Esophagus squamous epithelium (tissue), 5 donors: ENCODE data around the gene RBBP4. TPM values are rescaled to one million over a fixed set of nuclear protein-coding genes. Genes with fewer than 3 reads are reported as not detected.
"Not testable (repeated sequence)": the region's sequence is repeated elsewhere in the genome, so short reads cannot be mapped to it uniquely, and the experiment has no call there.

Source experiments
- DNase-seq: peaks from one replicate; lab custom pipeline; 2025; lab: John Stamatoyannopoulos, UW
- H3K27ac ChIP-seq, 4 donors: fragments of 200-600 bp; sonication (generic); one replicate each; pipeline ENCODE4 v1.5.1; 2016 to 2019; ENCODE audit warnings: mild to moderate bottlenecking in 1 of 4
- H3K27me3 ChIP-seq, 4 donors: fragments of 200-600 bp; sonication (generic); 1 replicate in 3 of 4; 2 replicates in 1 of 4; pipeline versions ENCODE4 v1.5.1 to v1.6.0; 2017 to 2021; ENCODE audit warnings: antibody characterized with exemption in 1 of 4
- H3K36me3 ChIP-seq, 3 donors: fragments of 200-600 bp; sonication (generic); one replicate each; pipeline ENCODE4 v1.5.1; 2016 to 2019
- H3K4me1 ChIP-seq, 3 donors: fragments of 200-600 bp; sonication (generic); one replicate each; pipeline ENCODE4 v1.5.1; 2017 to 2019
- H3K4me3 ChIP-seq, 4 donors: fragments of 200-600 bp; sonication (generic); 1 replicate in 3 of 4; 2 replicates in 1 of 4; pipeline ENCODE4 v1.5.1; 2016 to 2019; ENCODE audit warnings: mild to moderate bottlenecking in 2 of 4, moderate library complexity in 1 of 4
- H3K9me3 ChIP-seq, 3 donors: fragments of 200-600 bp; sonication (generic); one replicate each; pipeline ENCODE4 v1.5.1; 2016 to 2019
- POLR2A ChIP-seq, 4 donors: fragments of 450-650 bp; IDR thresholded peaks; one replicate each; pipeline ENCODE4 v1.6.1; 2017; ENCODE audit warnings: antibody characterized with exemption in 4 of 4, mild to moderate bottlenecking in 4 of 4, moderate library complexity in 3 of 4
- WGBS, 2 donors: methylation state at CpG; one replicate each; pipeline ENCODE4 v1.1.5; 2018; 5-methylcytosine and 5-hydroxymethylcytosine counted together
- intact Hi-C: fragments of 100-400 bp; cut with DNase I; formaldehyde crosslinking; loops from one replicate; pipeline ENCODE4 v1.15.0; 2022
- total RNA-seq, 4 donors: library from RNA; depleted of rRNA; stranded (reverse); fragments of >200 nt; gene quantifications; one replicate each; pipeline ENCODE4 v1.1.0, GENCODE V29; 2016
- TF ChIP-seq, protein P1 (sequence below), 6 experiments: fragments of 450-650 bp in 4 of 6; fragments of 200-600 bp in 2 of 6; sonication (generic) in 2 of 6; IDR thresholded peaks; one replicate each; pipeline ENCODE4 v1.5.1; 2016 to 2019; ENCODE audit warnings: antibody characterized with exemption in 6 of 6, mild to moderate bottlenecking in 4 of 6, moderate library complexity in 4 of 6
- donor health status: DM: yes; HTN: yes; CAD: no.

Gene RBBP4
- total RNA-seq, 4 donors from 2014 or later, result 59.6 to 102 (median 85.1) TPM

DNA sequence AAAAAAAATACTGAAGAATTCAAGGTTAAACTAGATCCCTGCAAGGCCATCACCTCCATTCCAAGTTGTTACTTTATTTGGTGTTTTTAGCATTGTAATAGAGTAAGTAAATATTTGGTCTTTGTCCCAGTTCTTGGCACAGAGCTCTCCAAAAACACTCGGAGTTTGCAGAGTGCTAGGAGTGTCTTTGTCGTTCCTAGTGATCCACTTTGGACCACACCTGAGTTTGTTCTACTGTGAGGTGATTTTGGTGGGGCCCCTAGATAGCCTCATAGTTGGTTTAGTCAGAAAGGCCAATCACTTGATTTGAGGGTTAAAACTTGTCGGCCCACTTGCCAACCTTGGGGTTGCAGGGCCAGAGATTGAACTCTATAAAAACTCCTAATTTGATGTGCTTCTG is 25.9 kb downstream of the RBBP4 start:
- TF ChIP-seq POLR2A (IDR thresholded peaks at IDR 0.05), result no peak
- TF ChIP-seq, protein P1, sequence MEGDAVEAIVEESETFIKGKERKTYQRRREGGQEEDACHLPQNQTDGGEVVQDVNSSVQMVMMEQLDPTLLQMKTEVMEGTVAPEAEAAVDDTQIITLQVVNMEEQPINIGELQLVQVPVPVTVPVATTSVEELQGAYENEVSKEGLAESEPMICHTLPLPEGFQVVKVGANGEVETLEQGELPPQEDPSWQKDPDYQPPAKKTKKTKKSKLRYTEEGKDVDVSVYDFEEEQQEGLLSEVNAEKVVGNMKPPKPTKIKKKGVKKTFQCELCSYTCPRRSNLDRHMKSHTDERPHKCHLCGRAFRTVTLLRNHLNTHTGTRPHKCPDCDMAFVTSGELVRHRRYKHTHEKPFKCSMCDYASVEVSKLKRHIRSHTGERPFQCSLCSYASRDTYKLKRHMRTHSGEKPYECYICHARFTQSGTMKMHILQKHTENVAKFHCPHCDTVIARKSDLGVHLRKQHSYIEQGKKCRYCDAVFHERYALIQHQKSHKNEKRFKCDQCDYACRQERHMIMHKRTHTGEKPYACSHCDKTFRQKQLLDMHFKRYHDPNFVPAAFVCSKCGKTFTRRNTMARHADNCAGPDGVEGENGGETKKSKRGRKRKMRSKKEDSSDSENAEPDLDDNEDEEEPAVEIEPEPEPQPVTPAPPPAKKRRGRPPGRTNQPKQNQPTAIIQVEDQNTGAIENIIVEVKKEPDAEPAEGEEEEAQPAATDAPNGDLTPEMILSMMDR (IDR thresholded peaks at IDR 0.05), result no peak
- no peak overlapping the region for H3K27ac ChIP-seq
- no peak for DNase-seq

DNA sequence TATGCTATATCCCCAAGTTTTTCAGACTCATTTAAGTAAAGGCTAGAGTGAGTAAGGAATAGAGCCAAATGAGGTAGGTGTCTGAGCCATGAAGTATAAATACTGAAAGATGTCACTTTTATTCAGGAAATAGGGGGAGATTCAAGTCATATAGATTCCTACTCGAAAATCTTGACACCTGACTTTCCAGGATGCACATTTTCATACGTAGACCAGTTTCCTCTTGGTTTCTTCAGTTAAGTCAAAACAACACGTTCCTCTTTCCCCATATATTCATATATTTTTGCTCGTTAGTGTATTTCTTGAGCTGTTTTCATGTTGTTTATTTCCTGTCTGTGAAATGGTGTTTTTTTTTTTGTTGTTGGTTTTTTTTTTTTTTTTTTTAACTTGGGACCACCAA is 29.0 kb downstream of the RBBP4 start:
- H3K9me3 ChIP-seq, H3K27ac ChIP-seq, H3K4me3 ChIP-seq, intact Hi-C loops, DNase-seq, H3K27me3 ChIP-seq: not testable (repeated sequence)
- WGBS, 2 donors, result 64 to 79% methylated on average over 4 of the region's 4 CpGs
- Histone ChIP-seq H3K36me3 (peaks cover 13 to 93% (median 28%) of the 10 kb centered on the region in 3 donors), H3K4me1 (peaks cover 3 to 42% (median 20%) of the 10 kb centered on the region in 3 donors)

More for the DNA sequence above, 25.9 kb downstream of the RBBP4 start:
- intact Hi-C loops, result no loop called here
- H3K9me3 ChIP-seq, result no peaks in the 10 kb centered on the region
- 32 to 38% methylated on average over 3 of the region's 3 CpGs for WGBS, 2 donors
- no peak overlapping the region for H3K4me3 ChIP-seq
- peaks cover 13 to 100% (median 38%) of the 10 kb centered on the region in 3 donors for H3K36me3 ChIP-seq
- H3K27me3 ChIP-seq, result no peaks in the 10 kb centered on the region
- H3K4me1 ChIP-seq, result peaks cover 0 to 14% (median under 1%) of the 10 kb centered on the region in 3 donors

DNA sequence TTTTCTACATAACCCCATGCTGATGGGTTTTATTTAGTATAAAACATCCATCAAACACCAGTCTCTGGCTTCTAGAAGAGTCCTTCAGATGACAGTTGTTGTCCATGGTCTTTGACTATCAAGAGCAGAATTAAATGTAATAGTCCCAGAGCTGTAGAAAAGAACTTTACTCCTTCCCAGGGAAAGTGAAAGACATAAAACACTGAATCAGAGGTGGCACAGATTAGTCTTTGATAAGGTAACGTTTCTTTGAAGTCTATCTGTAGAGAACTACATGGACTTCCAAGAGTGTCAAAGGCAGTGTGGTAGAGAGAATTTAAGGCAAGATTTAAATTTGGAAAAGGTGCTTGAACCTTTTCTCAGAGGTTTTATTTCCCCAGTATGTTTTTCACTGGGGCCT is 29.6 kb downstream of the RBBP4 start:
- 79 to 94% methylated on average over 1 of the region's 1 CpG for WGBS, 2 donors
- Histone ChIP-seq H3K36me3 (peaks cover 7 to 93% (median 25%) of the 10 kb centered on the region in 3 donors), H3K27ac (peak overlapping the region in 2 of 4 donors; percentile 75 to 82), H3K4me3 (no peak overlapping the region), H3K9me3 (no peaks in the 10 kb centered on the region), H3K4me1 (peaks cover 3 to 48% (median 25%) of the 10 kb centered on the region in 3 donors), H3K27me3 (no peaks in the 10 kb centered on the region)
- DNase-seq, result no peak
- TF ChIP-seq, protein P1 (IDR thresholded peaks at IDR 0.05), result no peak
- TF ChIP-seq POLR2A (IDR thresholded peaks at IDR 0.05), result no peak
- intact Hi-C loops, result no loop called here

DNA sequence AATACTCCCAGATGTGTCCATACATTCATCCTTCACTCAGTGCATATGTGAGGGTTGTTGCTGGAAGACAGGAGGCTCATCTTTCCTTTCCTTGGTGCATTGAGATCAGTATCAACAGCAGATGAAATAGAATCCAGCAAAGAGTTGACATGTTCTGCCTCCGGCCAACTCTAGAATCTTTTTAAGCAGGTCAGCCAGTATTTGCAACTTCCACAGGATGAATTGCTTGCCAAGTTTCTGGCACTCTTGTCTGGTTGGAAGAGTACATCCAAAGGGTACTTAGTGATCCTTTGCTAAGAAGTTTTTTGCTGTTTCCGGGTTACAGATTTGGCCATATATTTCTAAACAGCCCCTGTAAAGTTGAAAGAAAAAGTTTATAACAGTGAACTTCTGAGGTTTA is 30.5 kb downstream of the RBBP4 start:
- Histone ChIP-seq H3K27me3 (no peaks in the 10 kb centered on the region), H3K4me1 (peaks cover 3 to 50% (median 25%) of the 10 kb centered on the region in 3 donors), H3K36me3 (peaks cover 4 to 93% (median 17%) of the 10 kb centered on the region in 3 donors), H3K9me3 (no peaks in the 10 kb centered on the region), H3K27ac (peak overlapping the region in 3 of 4 donors; percentile 27 to 82 (median 75)), H3K4me3 (no peak overlapping the region)
- WGBS, 2 donors, result 58 to 76% methylated on average over 2 of the region's 2 CpGs
- TF ChIP-seq, protein P1 (IDR thresholded peaks at IDR 0.05), result no peak
- TF ChIP-seq POLR2A (IDR thresholded peaks at IDR 0.05), result no peak
- intact Hi-C loops, result no loop called here
- no peak for DNase-seq

DNA sequence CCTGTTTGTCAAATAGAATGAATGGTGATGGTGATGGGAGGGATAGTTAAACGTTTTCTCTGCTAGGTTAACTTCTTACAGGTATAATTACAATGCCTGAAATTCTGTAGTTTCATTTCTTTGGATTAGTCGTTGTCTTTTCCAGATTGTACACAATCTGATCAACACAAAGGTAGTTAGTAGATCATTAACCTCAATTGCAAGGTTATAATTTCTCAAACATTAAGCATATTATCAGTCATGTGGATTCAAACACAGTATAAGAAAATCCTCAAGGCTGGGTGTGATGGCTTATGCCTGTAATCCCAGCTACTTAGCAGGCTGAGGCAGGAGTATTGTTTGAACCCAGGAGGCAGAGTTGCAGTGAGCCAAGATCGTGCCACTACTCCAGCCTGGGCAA is 31.0 kb downstream of the RBBP4 start:
- Histone ChIP-seq H3K4me1 (peaks cover 3 to 50% (median 25%) of the 10 kb centered on the region in 3 donors), H3K27me3 (no peaks in the 10 kb centered on the region), H3K36me3 (peaks cover 4 to 93% (median 13%) of the 10 kb centered on the region in 3 donors), H3K27ac (peak overlapping the region in 3 of 4 donors; percentile 27 to 82 (median 75)), H3K4me3 (no peak overlapping the region), H3K9me3 (no peaks in the 10 kb centered on the region)
- intact Hi-C loops, result no loop called here
- TF ChIP-seq, protein P1 (IDR thresholded peaks at IDR 0.05), result no peak
- TF ChIP-seq POLR2A (IDR thresholded peaks at IDR 0.05), result no peak
- whole genome bisulfite sequencing, 2 donors, result 62 to 65% methylated on average over 3 of the region's 3 CpGs
- DNase-seq, result no peak
